ENCODE data around the gene GSTO1. TPM values are rescaled to one million over a fixed set of nuclear protein-coding genes. Genes with fewer than 3 reads are reported as not detected.

GSTO1 gene
- total RNA-seq, 4 donors from 2014 or later, result 43.8 to 115 (median 78.0) TPM

DNA sequence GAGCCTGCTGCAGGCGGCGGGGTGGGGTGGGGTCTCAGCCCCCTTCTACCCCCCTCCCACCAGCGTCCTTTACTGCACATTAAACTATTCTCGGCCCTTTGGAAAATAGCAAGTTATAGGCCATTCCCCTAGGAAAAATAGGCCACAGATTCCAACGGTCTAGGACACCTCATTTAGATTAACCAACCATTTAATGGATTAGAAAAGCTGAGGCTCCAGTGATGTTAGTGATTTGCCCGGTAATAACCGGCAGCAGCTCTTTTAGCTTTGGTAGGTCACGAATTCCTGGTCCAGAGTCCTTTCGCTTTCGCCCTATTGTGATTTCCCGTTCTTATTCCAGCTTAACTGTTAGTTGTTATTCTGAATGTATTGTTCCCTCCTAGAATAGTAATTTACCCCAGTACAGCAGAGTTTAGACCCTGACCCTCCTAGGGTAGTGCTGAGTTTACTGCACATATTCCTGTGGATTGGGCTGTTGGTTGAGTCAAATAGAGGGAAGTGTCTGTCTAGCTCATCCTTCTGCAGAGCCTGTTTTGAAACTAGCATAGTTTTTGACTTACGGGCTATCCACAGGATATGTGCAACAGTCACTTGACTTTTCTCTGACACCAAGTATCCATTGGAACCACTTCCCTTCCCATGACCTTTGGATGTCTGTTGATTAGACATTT, 754 bp downstream of the GSTO1 start:
- intact Hi-C loops (cut with DNase I), result no loop called here
- Histone ChIP-seq H3K27me3 (no peaks in the 10 kb centered on the region), H3K36me3 (peaks cover 0 to 29% (median 0%) of the 10 kb centered on the region in 3 donors), H3K27ac (peak overlapping the region; percentile 96 to 99 (median 98)), H3K9me3 (no peaks in the 10 kb centered on the region), H3K4me3 (peak overlapping the region; percentile 70 to 92 (median 82)), H3K4me1 (peaks cover 14 to 59% (median 45%) of the 10 kb centered on the region in 3 donors)
- DNase-seq, result no peak
- TF ChIP-seq, protein P1, sequence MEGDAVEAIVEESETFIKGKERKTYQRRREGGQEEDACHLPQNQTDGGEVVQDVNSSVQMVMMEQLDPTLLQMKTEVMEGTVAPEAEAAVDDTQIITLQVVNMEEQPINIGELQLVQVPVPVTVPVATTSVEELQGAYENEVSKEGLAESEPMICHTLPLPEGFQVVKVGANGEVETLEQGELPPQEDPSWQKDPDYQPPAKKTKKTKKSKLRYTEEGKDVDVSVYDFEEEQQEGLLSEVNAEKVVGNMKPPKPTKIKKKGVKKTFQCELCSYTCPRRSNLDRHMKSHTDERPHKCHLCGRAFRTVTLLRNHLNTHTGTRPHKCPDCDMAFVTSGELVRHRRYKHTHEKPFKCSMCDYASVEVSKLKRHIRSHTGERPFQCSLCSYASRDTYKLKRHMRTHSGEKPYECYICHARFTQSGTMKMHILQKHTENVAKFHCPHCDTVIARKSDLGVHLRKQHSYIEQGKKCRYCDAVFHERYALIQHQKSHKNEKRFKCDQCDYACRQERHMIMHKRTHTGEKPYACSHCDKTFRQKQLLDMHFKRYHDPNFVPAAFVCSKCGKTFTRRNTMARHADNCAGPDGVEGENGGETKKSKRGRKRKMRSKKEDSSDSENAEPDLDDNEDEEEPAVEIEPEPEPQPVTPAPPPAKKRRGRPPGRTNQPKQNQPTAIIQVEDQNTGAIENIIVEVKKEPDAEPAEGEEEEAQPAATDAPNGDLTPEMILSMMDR (IDR thresholded peaks at IDR 0.05), result no peak
- peak in 2 of 4 donors; percentile 72 to 73 for TF ChIP-seq POLR2A (IDR thresholded peaks at IDR 0.05)
- WGBS, 2 donors, result 1% methylated on average over 12 of the region's 12 CpGs

DNA sequence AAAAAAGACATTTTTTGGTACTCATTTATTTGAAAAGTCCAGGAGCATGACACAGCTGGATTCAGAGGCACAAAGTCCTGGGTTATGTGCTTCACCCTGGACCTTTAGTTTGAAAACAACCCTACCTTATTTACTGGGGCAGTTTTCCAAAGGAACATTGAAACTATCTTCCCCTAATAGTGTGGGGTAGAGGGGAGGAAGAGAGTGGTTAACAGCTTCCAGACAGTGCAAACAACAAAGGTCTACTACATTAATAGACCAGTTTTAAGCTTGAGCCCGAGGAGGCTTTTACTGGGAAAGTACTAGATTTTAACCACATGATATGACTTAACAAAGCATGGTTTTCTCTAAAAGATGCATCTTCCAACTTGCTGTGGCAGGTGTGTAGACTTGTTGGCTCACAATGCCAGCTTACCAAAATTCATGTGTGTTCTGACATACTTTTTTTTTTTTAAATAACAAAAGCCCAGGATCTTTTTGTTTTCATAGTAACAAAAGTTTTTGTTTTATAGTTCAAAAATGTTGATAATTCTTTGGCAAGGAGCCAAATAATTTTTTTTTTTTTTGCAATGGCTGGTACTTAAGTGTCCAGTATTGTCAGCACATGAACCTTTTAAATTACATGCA, 1.8 kb downstream of the GSTO1 start:
- intact Hi-C loops (cut with DNase I), result no loop called here
- TF ChIP-seq, protein P1 (IDR thresholded peaks at IDR 0.05), result no peak
- TF ChIP-seq POLR2A (IDR thresholded peaks at IDR 0.05), result no peak
- Histone ChIP-seq H3K27ac (peak overlapping the region; percentile 96 to 99 (median 98)), H3K4me1 (peaks cover 14 to 69% (median 47%) of the 10 kb centered on the region in 3 donors), H3K4me3 (peak overlapping the region in 3 of 4 donors; percentile 81 to 92 (median 84)), H3K36me3 (peaks cover 0 to 33% (median 0%) of the 10 kb centered on the region in 3 donors), H3K27me3 (no peaks in the 10 kb centered on the region), H3K9me3 (no peaks in the 10 kb centered on the region)
- no peak for DNase-seq
- 0 to 17% methylated on average over 1 of the region's 1 CpG for WGBS, 2 donors

DNA sequence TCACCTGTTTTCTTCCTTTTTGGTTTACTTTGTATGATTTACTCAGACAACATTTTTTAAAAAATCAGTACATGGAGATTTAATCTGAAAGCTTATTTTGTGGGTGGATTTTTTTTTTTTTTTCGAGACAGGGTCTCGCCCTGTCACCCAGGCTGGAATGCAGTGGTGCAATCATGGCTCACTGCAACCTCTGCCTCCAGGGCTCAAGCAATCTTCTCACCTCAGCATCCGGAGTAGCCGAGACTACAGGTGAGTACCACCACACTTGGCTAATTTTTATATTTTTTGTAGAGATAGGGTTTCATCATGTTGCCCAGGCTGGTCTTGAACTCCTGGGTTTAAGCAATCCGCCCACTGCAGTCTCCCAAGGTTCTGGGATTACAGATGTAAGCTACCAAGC, 2.5 kb downstream of the GSTO1 start:
- no peak for DNase-seq
- H3K4me3 ChIP-seq, result no peak overlapping the region
- WGBS, 2 donors, result 80 to 81% methylated on average over 5 of the region's 5 CpGs
- H3K27ac ChIP-seq, result peak overlapping the region in 3 of 4 donors; percentile 10 to 98 (median 97)
- TF ChIP-seq POLR2A (IDR thresholded peaks at IDR 0.05), result no peak
- TF ChIP-seq, protein P1 (IDR thresholded peaks at IDR 0.05), result no peak
- peaks cover 0 to 41% (median under 1%) of the 10 kb centered on the region in 3 donors for H3K36me3 ChIP-seq
- H3K4me1 ChIP-seq, result peaks cover 14 to 77% (median 51%) of the 10 kb centered on the region in 3 donors
- intact Hi-C loops (cut with DNase I), result no loop called here
- no peaks in the 10 kb centered on the region for H3K9me3 ChIP-seq
- no peaks in the 10 kb centered on the region for H3K27me3 ChIP-seq

DNA sequence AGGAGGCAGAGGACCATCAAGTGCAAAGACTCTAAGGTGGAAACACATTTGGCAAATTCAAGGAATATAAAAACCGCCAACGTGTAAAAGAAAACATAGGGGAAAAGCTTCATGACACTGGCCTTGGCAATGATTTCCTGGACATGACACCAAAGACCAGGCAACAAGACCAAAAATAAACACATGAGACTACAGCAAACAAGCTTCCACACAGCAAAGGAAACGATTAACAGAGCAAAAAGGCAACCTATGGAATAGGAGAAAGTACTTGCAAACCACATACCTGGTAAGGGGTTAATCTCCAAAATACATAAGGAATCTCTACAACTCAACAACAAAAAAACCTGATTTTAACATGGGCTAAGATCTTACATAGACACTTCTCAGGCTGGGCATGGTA, 3.5 kb downstream of the GSTO1 start:
- no peaks in the 10 kb centered on the region for H3K9me3 ChIP-seq
- H3K27ac ChIP-seq, result peak overlapping the region in 3 of 4 donors; percentile 10 to 97 (median 86)
- TF ChIP-seq POLR2A (IDR thresholded peaks at IDR 0.05), result no peak
- TF ChIP-seq, protein P1 (IDR thresholded peaks at IDR 0.05), result no peak
- DNase-seq, result no peak
- 74 to 75% methylated on average over 3 of the region's 3 CpGs for WGBS, 2 donors
- H3K4me3 ChIP-seq, result no peak overlapping the region
- peaks cover 5 to 50% (median 8%) of the 10 kb centered on the region in 3 donors for H3K36me3 ChIP-seq
- H3K27me3 ChIP-seq, result no peaks in the 10 kb centered on the region
- intact Hi-C loops (cut with DNase I), result no loop called here
- H3K4me1 ChIP-seq, result peaks cover 14 to 86% (median 53%) of the 10 kb centered on the region in 3 donors

DNA sequence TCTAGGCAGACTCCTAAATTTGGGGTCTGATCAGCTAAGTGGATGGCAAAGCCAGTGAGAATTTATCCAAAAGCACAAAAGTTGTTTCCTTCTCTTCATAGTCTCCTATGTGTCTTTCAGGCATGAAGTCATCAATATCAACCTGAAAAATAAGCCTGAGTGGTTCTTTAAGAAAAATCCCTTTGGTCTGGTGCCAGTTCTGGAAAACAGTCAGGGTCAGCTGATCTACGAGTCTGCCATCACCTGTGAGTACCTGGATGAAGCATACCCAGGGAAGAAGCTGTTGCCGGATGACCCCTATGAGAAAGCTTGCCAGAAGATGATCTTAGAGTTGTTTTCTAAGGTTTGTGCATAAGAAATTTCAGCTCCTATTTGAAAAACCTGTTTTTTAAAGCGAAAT, 4.8 kb downstream of the GSTO1 start:
- Histone ChIP-seq H3K9me3 (no peaks in the 10 kb centered on the region), H3K36me3 (peaks cover 5 to 63% (median 9%) of the 10 kb centered on the region in 3 donors), H3K4me1 (peaks cover 14 to 82% (median 47%) of the 10 kb centered on the region in 3 donors), H3K4me3 (no peak overlapping the region), H3K27me3 (no peaks in the 10 kb centered on the region), H3K27ac (peak overlapping the region; percentile 70 to 97 (median 80))
- 48 to 66% methylated on average over 3 of the region's 3 CpGs for WGBS, 2 donors
- DNase-seq, result no peak
- TF ChIP-seq POLR2A (IDR thresholded peaks at IDR 0.05), result no peak
- TF ChIP-seq, protein P1 (IDR thresholded peaks at IDR 0.05), result no peak
- intact Hi-C loops (cut with DNase I), result no loop called here

All from esophagus squamous epithelium (tissue), 5 donors.